Activated CD8-positive, alpha-beta memory T cell treated with anti-CD3 and anti-CD28 coated beads, Interleukin-2, amount 10 ng/mL, durations not matched to agents 7 days and 5 days (primary cell): ENCODE data around the gene FOXD2. TPM values are rescaled to one million over a fixed set of nuclear protein-coding genes. Genes with fewer than 3 reads are reported as not detected.

Source experiments
- ATAC-seq: fragments of 150-1000 bp; cut with Tn5 transposase; one replicate; pipeline ENCODE4 v1.10.0; 2021; ENCODE audit warnings: moderate library complexity
- CTCF ChIA-PET: fragments of 350-600 bp; sonication (Branson Sonifier 250); formaldehyde crosslinking; loops from one replicate; lab custom pipeline; 2021; ENCODE audit warnings: antibody characterized with exemption; lab: Charles Lee
- DNase-seq: peaks from one replicate; pipeline ENCODE4 v3.0.0-alpha.2; 2020
- H3K27ac Mint-ChIP-seq: one replicate; pipeline ENCODE4 v1.8.0; 2021; ENCODE audit warnings: mild to moderate bottlenecking, mixed read lengths
- H3K27me3 Mint-ChIP-seq: one replicate; pipeline ENCODE4 v1.8.0; 2021; ENCODE audit warnings: mixed read lengths
- H3K36me3 Mint-ChIP-seq: one replicate; pipeline ENCODE4 v1.8.0; 2021; ENCODE audit warnings: mild to moderate bottlenecking, mixed read lengths
- H3K4me1 Mint-ChIP-seq: one replicate; pipeline ENCODE4 v1.8.0; 2021; ENCODE audit warnings: mixed read lengths
- H3K4me3 Mint-ChIP-seq: one replicate; pipeline ENCODE4 v1.8.0; 2021; ENCODE audit warnings: mild to moderate bottlenecking, moderate library complexity, mixed read lengths
- H3K9me3 Mint-ChIP-seq: one replicate; pipeline ENCODE4 v1.8.0; 2022; ENCODE audit warnings: low read depth, mixed read lengths
- total RNA-seq, 2 experiments: library from RNA; stranded (reverse); gene quantifications; one replicate each; pipeline ENCODE4 v1.2.3, GENCODE V29; 2021

Gene FOXD2
- total RNA-seq, 2 experiments from 2014 or later = 0.23 to 0.53 TPM

DNA sequence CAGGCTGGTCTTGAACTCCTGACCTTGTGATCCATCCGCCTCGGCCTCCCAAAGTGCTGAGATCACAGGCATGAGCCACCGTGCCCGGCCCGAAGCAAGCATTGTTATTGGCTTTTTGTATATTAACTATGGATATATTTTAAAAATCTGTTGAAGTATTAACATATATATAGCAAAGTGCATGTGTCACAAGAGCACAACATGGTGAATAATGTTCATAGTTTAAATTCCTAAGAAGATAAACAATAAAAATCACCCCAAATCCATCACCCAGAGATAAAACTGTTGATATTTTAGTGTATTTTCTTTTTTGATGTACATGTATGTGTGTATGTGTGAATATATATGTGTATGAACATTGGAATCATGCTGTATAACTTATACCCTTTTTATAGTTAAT is 30.9 kb upstream of the FOXD2 start:
- CTCF ChIA-PET = interaction anchor here (1.4 kb wide), 1 partner anchor 11 kb away, joined by 4 read pairs; no protein-coding TSS in a partner anchor
- Mint-ChIP-seq H3K27me3 (peaks cover 21% of the 10 kb centered on the region), H3K9me3 (no peaks in the 10 kb centered on the region), H3K27ac (no peak overlapping the region), H3K4me1 (no peaks in the 10 kb centered on the region), H3K36me3 (no peaks in the 10 kb centered on the region), H3K4me3 (no peak overlapping the region)
- DNase-seq (no peak), ATAC-seq (no peak)

DNA sequence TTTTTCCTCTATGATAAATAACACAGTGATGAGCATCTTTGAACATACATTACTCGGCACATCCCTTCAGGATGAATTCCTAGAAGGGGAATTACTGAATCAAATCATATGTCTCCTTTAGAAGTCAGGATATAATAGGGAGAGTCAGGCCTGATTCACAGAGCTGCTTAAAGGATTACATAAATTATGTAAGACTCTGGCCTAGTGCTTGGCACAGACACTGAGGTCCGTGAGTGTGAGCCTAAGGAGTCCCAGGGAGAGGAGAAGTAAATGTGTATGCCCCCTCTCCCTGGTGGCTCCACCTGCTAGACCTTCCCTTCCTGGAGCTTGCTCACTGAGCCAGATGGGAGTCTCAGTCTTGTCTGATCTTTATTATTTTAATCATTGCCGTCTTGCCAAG is 30.4 kb upstream of the FOXD2 start:
- CTCF ChIA-PET = interaction anchor here (1.4 kb wide), 1 partner anchor 10 kb away, joined by 4 read pairs; no protein-coding TSS in a partner anchor
- no peak for ATAC-seq
- Mint-ChIP-seq H3K27ac (no peak overlapping the region), H3K27me3 (peaks cover 21% of the 10 kb centered on the region), H3K4me1 (no peaks in the 10 kb centered on the region), H3K36me3 (no peaks in the 10 kb centered on the region), H3K4me3 (no peak overlapping the region), H3K9me3 (no peaks in the 10 kb centered on the region)
- no peak for DNase-seq

DNA sequence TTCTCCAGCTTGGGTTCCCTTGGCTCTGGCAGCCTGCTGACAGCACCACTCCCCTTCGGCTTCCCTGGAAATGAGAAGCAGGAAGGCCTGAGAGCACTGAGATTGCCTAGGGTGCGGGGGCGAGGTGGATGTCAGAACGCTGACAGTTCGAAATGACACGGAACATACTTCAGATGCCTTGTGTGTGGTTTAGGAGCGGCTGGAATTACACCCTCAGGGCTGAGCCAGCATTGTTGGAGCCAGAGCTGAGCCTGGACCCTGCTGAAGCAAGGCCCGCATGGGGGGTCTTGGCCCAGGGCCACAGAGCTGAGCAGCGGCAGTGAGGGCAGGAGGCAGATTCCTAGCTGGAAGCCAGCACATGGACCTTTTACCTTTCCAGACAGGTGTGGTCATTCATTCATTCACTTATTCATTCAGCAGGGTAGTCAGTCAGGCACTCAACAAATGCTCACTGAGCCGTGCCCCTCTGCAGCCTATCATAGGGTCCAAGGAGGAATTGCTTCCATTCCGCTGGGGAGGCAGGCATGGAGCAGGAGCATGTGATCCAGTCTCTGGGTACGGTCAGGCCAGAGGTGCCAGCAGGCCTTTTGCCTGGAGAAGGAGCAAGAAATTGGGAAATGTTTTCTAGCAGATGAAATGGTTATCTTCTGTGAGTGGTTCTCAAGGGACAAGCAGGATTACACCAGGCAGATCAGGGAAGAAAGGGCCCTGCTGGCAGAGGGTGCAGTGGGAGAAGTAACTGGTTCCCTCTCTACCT is 28.4 kb upstream of the FOXD2 start:
- no peaks in the 10 kb centered on the region for H3K4me1 Mint-ChIP-seq
- CTCF ChIA-PET = no interaction called here

DNA sequence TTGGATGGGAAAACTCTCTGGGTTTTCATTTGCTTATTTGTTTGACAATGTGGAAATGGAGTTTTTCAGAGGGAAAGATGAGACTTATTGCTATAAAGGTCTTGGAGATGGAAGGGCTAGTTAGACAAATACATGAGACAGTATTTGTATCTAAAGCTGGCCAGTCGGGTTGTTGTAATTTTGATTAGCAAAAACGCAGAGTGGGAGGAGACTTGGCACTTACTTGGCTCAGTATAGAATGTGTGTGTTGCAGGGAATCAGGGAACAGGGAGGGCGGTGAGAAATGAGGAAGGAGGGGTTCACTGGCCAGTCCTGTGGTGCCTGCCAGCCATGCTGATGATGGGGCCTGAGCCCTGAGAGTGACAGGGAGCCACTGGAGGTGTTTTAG is 27.8 kb upstream of the FOXD2 start:
- no peak for ATAC-seq
- Mint-ChIP-seq H3K27ac (no peak overlapping the region), H3K9me3 (no peaks in the 10 kb centered on the region), H3K27me3 (peaks cover 33% of the 10 kb centered on the region), H3K36me3 (no peaks in the 10 kb centered on the region), H3K4me3 (no peak overlapping the region), H3K4me1 (no peaks in the 10 kb centered on the region)
- CTCF ChIA-PET = no interaction called here
- no peak for DNase-seq

More for the DNA sequence above, 28.4 kb upstream of the FOXD2 start:
- Mint-ChIP-seq H3K27me3 (peaks cover 30% of the 10 kb centered on the region), H3K4me3 (no peak overlapping the region), H3K9me3 (no peaks in the 10 kb centered on the region), H3K27ac (no peak overlapping the region), H3K36me3 (no peaks in the 10 kb centered on the region)
- no peak for DNase-seq
- no peak for ATAC-seq

DNA sequence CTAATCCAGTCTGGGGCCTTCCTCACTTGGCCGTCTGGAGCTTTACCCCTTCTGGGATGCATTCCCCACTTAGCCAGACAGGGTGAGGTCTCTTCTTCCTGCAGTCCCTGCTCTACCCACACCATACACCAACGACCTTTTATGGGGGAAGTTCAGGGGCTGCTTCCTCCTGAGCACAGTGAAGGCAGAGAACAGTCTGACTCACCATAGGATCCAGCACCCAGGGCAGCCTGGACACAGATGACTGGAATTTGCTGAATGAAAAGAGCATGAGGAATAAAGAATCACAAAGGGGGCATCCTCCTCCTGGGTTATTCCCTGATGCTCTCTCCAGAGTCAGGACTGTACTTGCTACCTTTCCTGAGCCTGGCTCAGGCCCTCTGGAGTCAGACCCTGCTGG is 26.4 kb upstream of the FOXD2 start:
- Mint-ChIP-seq H3K27ac (no peak overlapping the region), H3K4me1 (peaks cover under 1% of the 10 kb centered on the region), H3K27me3 (peaks cover 38% of the 10 kb centered on the region), H3K36me3 (no peaks in the 10 kb centered on the region), H3K4me3 (no peak overlapping the region), H3K9me3 (no peaks in the 10 kb centered on the region)
- CTCF ChIA-PET = no interaction called here
- ATAC-seq (no peak), DNase-seq (no peak)

DNA sequence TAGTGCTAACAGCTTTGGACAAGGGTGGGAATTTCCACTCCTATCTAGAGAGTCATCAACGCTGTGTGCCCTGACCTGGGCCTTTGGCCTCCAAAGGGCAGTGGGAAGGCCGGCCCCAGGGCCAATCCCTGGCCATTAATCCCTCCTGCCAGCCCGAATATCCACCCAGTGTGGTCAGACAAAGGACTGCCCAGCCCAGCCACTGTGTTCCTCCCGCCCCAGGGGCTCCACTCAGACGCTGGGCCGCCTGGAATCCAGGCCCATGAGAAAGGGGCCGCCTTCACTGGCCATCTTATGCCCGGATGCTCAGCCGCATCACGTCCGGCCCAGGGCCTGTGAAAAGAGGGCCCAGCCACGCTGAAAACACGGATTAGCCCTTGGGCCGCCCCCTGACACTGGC is 25.4 kb upstream of the FOXD2 start:
- peaks cover 44% of the 10 kb centered on the region for H3K27me3 Mint-ChIP-seq
- no peaks in the 10 kb centered on the region for H3K36me3 Mint-ChIP-seq
- no peak for ATAC-seq
- DNase-seq = no peak
- CTCF ChIA-PET = interaction anchor here (0.7 to 3.4 kb wide), 2 partner anchors 24 kb away, joined by 3 to 30 read pairs; partner anchors contain the start of gene FOXD2
- no peak overlapping the region for H3K4me3 Mint-ChIP-seq
- H3K4me1 Mint-ChIP-seq = peaks cover 5% of the 10 kb centered on the region
- H3K9me3 Mint-ChIP-seq = no peaks in the 10 kb centered on the region
- no peak overlapping the region for H3K27ac Mint-ChIP-seq

DNA sequence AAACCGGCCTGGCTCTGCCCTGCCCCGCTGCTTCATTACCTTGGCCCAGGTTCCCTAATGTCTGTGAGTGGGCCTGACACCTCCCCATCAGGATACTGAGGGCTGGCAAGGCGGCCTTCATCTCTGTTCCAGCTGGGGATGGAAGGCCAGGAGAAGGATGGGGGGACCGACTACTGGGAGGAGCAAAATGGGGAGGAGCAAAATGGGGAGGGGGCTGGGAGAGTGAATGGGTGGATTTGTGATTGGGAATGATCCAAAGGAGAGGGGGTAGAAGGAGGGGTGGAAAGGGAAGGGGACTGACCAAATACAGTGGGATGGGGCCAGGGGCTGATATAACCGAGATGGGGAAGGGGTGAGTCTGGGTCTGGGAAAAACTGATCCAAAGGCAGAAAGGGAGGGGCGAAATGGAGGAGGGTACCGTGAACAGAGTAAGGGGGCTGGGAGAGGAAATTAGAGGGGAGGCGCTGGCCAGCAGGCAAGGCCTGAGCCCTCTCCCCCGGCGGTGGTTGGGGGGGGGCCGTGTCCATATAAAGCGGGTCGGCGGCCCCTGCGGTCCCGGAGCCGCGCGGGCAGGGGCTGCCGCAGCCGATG is 22.0 kb upstream of the FOXD2 start, which contains the start of gene FOXE3:
FOXE3 (plus strand) TSS at position 558 of the 591 bp plus-strand sequence; CDS start at position 589, 31 bp downstream.
- CTCF ChIA-PET = interaction anchor here (1.2 to 3.4 kb wide), 2 partner anchors 20 to 237 kb away, joined by 3 to 30 read pairs; partner anchors contain the start of gene FOXD2
- H3K4me3 Mint-ChIP-seq = peak within 1 kb of the TSS; percentile 51
- peaks cover 50% of the 10 kb centered on the region for H3K27me3 Mint-ChIP-seq
- peaks cover 7% of the 10 kb centered on the region for H3K4me1 Mint-ChIP-seq
- DNase-seq = no peak
- no peaks in the 10 kb centered on the region for H3K36me3 Mint-ChIP-seq
- H3K27ac Mint-ChIP-seq = no peak within 1 kb of the TSS
- ATAC-seq = no peak
- H3K9me3 Mint-ChIP-seq = no peaks in the 10 kb centered on the region

DNA sequence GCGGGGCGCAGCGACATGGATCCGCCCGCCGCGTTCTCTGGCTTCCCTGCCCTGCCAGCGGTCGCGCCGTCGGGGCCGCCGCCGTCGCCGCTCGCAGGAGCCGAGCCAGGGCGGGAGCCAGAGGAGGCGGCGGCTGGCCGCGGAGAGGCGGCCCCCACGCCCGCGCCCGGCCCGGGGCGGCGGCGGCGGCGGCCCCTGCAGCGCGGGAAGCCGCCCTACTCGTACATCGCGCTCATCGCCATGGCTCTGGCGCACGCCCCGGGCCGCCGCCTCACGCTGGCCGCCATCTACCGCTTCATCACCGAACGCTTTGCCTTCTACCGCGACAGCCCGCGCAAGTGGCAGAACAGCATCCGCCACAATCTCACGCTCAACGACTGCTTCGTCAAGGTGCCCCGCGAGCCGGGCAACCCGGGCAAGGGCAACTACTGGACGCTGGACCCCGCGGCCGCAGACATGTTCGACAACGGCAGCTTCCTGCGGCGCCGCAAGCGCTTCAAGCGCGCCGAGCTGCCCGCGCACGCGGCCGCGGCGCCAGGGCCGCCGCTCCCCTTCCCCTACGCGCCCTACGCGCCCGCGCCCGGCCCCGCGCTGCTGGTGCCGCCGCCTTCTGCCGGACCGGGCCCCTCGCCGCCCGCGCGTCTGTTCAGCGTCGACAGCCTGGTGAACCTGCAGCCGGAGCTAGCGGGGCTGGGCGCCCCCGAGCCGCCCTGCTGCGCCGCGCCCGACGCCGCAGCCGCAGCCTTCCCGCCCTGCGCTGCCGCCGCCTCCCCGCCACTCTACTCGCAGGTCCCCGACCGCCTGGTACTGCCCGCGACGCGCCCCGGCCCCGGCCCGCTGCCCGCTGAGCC is 21.3 kb upstream of the FOXD2 start:
- ATAC-seq = peak; percentile 52
- H3K4me1 Mint-ChIP-seq = peaks cover 7% of the 10 kb centered on the region
- H3K27me3 Mint-ChIP-seq = peaks cover 53% of the 10 kb centered on the region
- no peaks in the 10 kb centered on the region for H3K9me3 Mint-ChIP-seq
- no peaks in the 10 kb centered on the region for H3K36me3 Mint-ChIP-seq
- no peak for DNase-seq
- no peak overlapping the region for H3K27ac Mint-ChIP-seq
- CTCF ChIA-PET = interaction anchor here (1.2 kb wide), 1 partner anchor 238 kb away, joined by 3 read pairs; no protein-coding TSS in a partner anchor
- H3K4me3 Mint-ChIP-seq = peak overlapping the region; percentile 51

DNA sequence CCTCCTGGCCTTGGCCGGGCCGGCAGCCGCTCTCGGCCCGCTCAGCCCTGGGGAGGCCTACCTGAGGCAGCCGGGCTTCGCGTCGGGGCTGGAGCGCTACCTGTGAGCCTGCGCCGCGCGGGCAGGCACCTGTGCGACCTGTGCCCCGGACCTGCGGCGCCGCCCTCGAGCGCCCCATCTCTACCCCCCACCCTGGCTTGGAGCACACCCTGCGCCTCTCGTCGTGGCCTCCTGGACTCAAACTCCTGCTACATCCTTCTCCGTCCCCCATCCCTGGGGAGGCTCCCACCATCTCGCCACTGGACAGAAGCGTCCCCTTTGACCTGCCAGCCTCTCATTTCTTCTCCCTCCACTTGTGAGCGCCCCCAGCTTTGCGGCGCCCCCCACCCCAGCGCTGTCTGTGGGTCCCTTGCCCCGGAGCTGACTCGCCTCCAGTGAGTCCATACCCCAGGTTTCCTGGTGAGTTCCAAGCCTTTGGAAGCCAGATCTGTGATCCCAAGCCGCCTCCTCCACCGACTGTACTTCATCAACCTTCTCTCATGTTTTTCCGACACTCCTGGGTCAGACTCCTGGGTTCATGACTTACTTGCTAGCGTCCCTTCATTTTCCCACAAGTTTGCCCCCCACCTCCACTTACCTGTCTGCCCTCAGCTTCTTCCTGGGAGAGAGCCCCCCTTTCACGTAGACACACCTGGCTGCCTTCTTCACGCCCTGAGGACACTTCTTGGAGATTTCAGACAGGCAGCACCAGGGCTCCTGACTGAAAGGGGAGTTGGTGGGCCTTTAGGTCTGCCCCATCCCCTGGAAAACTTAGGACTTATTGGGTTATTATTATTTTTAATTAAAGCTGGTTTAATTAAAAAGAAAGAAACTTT is 20.4 kb upstream of the FOXD2 start:
- ATAC-seq (no peak), DNase-seq (no peak)
- Mint-ChIP-seq H3K4me1 (peaks cover 7% of the 10 kb centered on the region), H3K4me3 (no peak overlapping the region), H3K27ac (no peak overlapping the region), H3K36me3 (no peaks in the 10 kb centered on the region), H3K9me3 (no peaks in the 10 kb centered on the region), H3K27me3 (peaks cover 53% of the 10 kb centered on the region)
- CTCF ChIA-PET = interaction anchor here (1.3 to 3.7 kb wide), 4 partner anchors 10 to 20 kb away, joined by 3 to 13 read pairs (median 6); partner anchors contain the start of gene FOXD2

DNA sequence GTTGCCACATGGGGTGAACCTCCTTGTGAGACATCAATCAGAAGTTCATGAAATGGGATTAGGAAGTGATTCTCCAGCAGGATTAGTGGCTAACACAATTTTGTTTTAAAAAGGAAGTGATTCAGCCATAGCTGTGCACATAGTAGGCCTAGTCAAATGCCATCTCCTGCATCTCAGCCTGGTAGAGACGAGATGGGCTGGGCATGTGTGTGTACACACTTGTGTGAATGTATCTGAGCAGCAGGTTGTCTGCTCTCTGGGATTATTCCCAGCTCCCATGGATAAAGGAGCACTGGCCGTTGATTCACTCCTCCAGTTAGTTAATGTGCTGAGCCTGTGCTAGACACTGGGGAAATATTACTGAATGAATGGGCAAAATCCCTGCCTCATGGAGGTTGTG is 19.7 kb upstream of the FOXD2 start:
- H3K9me3 Mint-ChIP-seq = no peaks in the 10 kb centered on the region
- CTCF ChIA-PET = interaction anchor here (1.3 to 3.7 kb wide), 4 partner anchors 10 to 20 kb away, joined by 3 to 13 read pairs (median 6); partner anchors contain the start of gene FOXD2
- no peak for ATAC-seq

DNA sequence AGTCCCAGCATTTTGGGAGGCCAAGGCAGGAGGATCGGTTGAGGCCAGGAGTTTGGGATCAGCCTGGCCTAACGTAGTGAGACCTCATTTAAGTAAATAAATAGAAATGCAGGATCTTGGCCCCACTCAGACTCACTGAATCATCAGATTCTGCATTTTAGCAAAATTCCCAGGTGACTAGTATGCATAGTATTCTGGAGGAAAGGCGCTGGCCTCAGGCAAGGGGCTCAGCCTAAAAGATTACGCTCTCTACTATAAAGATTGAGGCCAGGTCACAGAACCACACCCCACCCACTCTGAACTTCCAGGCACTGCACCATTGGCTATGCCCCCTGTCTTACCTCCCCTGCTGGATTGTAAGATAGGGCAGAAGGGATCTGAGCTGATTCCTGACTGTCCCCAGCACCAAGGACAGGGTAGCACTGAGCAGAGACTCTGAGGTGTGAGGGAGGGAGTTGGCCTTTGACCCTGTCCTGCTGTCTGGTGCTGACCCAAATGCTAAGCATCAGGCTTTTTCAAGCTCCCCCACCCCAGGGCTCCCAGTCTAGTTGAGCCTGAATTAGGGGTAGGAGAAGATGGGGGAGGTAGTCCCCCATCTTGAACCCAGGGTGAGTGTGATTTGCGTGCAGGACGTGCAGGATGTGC is 19.0 kb upstream of the FOXD2 start:
- H3K4me1 Mint-ChIP-seq = peaks cover 7% of the 10 kb centered on the region
- H3K27me3 Mint-ChIP-seq = peaks cover 56% of the 10 kb centered on the region
- no peak for ATAC-seq
- CTCF ChIA-PET = interaction anchor here (1.2 to 3.7 kb wide), 5 partner anchors 11 to 335 kb away, joined by 3 to 13 read pairs (median 4); partner anchors contain the start of gene FOXD2
- no peaks in the 10 kb centered on the region for H3K36me3 Mint-ChIP-seq
- no peak overlapping the region for H3K27ac Mint-ChIP-seq
- H3K4me3 Mint-ChIP-seq = no peak overlapping the region
- no peak for DNase-seq
- no peaks in the 10 kb centered on the region for H3K9me3 Mint-ChIP-seq

More for the DNA sequence above, 19.7 kb upstream of the FOXD2 start:
- Mint-ChIP-seq H3K36me3 (no peaks in the 10 kb centered on the region), H3K27me3 (peaks cover 53% of the 10 kb centered on the region), H3K4me1 (peaks cover 7% of the 10 kb centered on the region), H3K27ac (no peak overlapping the region), H3K4me3 (no peak overlapping the region)
- DNase-seq = no peak

DNA sequence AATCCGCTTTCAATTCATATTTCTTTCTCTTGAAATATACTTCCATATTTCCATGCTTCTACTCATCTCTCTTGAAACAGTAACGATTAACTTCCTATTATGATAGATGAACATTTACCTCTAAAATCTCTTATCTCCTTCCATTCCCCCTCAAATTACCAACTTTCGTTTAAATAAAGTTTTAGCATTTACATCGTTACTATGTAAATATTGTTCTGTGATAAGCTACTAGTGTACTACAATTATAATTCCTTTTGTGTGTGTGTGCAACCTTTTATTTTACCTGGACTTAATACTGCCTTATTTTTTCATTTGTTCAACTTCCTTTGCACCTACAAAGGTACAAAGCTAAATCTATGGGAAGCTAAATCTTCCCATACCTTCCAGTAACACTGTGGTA is 17.3 kb upstream of the FOXD2 start:
- H3K36me3 Mint-ChIP-seq = no peaks in the 10 kb centered on the region
- DNase-seq (no peak), ATAC-seq (no peak)
- CTCF ChIA-PET = interaction anchor here (0.9 to 3.7 kb wide), 4 partner anchors 15 to 241 kb away, joined by 4 to 13 read pairs (median 5); partner anchors contain the start of gene FOXD2
- peaks cover 39% of the 10 kb centered on the region for H3K27me3 Mint-ChIP-seq
- H3K9me3 Mint-ChIP-seq = no peaks in the 10 kb centered on the region
- H3K27ac Mint-ChIP-seq = no peak overlapping the region
- peaks cover 7% of the 10 kb centered on the region for H3K4me1 Mint-ChIP-seq
- H3K4me3 Mint-ChIP-seq = no peak overlapping the region
